ENCODE results near the gene RNF224.

The RNF224 gene

GRCh38 chr9:137202966-137203365, 24.3 kb upstream of the RNF224 start:
- TF ChIP-seq EZH2 (IDR thresholded peaks at IDR 0.05) (no peak), POLR2AphosphoS5 (IDR thresholded peaks at IDR 0.05; ENCODE audit: borderline replicate concordance, low read depth, low read length) (no peak), FOXP2 (optimal IDR thresholded peaks at IDR 0.05; ENCODE audit: control extremely low read depth, extremely low read length, insufficient read depth) (no peak)
- no peak overlapping the region for H3K9ac ChIP-seq (ENCODE audit: insufficient read length)
- no peak overlapping the region for H3K27ac ChIP-seq

DNA sequence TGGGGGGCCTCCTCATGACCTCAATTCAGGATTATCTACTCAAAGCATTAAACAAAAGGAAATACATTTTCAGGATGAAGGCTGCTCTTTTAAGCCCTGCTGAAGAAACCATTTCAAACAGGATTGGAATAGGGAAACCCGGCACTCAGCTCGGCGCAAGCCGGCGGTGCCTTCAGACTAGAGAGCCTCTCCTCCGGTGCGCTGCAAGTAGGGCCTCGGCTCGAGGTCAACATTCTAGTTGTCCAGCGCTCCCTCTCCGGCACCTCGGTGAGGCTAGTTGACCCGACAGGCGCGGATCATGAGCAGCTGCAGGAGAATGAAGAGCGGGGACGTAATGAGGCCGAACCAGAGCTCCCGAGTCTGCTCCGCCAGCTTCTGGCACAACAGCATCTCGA, 22.6 kb upstream of the RNF224 start:
- no peak for DNase-seq (ENCODE audit: low read depth, low spot score)
- Histone ChIP-seq H3K27ac (no peak overlapping the region), H3K36me3 (ENCODE audit: insufficient read depth, low read length) (no peaks in the 10 kb centered on the region), H3K4me3 (peak overlapping the region; percentile 92), H3K9ac (ENCODE audit: insufficient read length) (peak overlapping the region; percentile 90), H3K9me3 (ENCODE audit: low read depth, low read length) (no peaks in the 10 kb centered on the region)
- TF ChIP-seq POLR2AphosphoS5 (IDR thresholded peaks at IDR 0.05; ENCODE audit: borderline replicate concordance, low read depth, low read length) (no peak), FOXP2 (optimal IDR thresholded peaks at IDR 0.05; ENCODE audit: control extremely low read depth, extremely low read length, insufficient read depth) (no peak), EZH2 (IDR thresholded peaks at IDR 0.05) (no peak)

More at GRCh38 chr9:137202966-137203365, 24.3 kb upstream of the RNF224 start:
- H3K9me3 ChIP-seq (ENCODE audit: low read depth, low read length) = no peaks in the 10 kb centered on the region
- no peak for DNase-seq (ENCODE audit: low read depth, low spot score)
- H3K36me3 ChIP-seq (ENCODE audit: insufficient read depth, low read length) = no peaks in the 10 kb centered on the region
- H3K4me3 ChIP-seq = no peak overlapping the region

DNA sequence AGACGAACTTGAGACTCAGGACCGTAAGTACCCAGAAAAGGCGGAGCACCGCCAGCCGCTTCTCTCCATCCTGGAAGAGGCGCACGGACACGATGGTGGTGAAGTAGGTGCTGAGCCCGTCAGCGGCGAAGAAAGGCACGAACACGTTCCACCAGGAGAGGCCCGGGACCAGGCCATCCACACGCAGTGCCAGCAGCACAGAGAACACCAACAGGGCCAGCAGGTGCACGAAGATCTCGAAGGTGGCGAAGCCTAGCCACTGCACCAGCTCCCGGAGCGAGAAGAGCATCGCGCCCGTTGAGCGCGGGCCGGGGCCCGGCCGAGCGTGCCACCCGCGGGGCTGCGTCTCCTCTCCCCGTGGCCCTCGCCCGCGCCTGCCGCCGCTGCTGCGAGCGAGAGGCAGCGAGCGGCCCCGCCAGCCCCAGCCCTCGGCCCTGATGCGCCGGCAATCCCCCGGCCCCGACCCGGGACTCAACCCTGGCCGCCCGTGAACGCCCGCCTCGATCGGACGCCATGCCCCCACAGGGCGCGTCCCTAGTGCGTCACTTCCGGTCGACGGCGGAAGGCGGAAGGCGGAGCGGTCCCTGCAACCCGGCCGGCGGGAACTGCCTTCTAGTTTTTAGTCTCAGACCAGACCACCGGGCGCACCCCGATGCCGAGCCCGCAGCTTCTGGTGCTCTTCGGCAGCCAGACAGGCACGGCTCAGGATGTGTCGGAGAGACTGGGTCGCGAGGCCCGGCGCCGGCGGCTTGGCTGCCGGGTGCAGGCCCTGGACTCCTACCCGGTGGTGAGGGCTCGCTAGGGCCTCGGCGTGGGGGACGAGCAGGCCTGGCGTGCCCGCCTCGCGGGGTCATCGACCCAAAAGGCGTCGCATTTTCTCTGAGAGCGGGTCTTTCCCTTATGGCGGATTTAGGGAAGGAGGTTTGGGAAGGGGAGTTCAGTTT, 21.9 kb upstream of the RNF224 start, which contains the start of the genes NDOR1 and TMEM203:
Gene NDOR1 (plus strand): TSS at position 575 of the 944 bp plus-strand sequence. CDS start 78 bp downstream, at position 653.
Gene TMEM203 (minus strand): TSS at position 523 of the 944 bp plus-strand sequence. CDS start 234 bp downstream, at position 289.
- TF ChIP-seq EZH2 (IDR thresholded peaks at IDR 0.05) = no peak
- peak; percentile 91 for TF ChIP-seq POLR2AphosphoS5 (IDR thresholded peaks at IDR 0.05; ENCODE audit: borderline replicate concordance, low read depth, low read length)
- Histone ChIP-seq H3K27ac (peak within 1 kb of the TSS; percentile 70; the same call in 1 of the 2 replicates), H3K36me3 (ENCODE audit: insufficient read depth, low read length) (no peaks in the 10 kb centered on the region), H3K9me3 (ENCODE audit: low read depth, low read length) (no peaks in the 10 kb centered on the region), H3K4me3 (peak within 1 kb of the TSS; percentile 92), H3K9ac (ENCODE audit: insufficient read length) (peak within 1 kb of the TSS; percentile 90)
- DNase-seq (ENCODE audit: low read depth, low spot score) = no peak

DNA sequence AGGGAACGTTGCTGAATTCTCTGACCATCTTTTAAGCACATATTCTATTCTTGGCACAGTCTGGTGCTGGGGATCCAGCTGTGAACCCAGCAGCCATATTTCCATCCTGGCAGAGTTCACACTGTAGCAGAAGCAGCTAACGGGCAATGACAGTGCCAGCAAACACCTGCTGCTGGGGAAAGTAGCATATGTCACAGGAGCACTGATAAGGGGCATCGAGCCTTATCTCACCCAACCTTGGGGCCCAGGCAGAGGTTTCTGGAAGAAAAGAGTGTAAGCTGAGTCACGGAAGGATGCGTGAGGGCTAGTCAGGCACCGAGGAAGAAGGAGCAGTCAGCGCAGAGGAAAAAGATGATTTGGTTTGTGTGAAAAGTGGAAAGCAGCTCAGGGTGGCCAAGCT, 20.7 kb upstream of the RNF224 start:
- peak overlapping the region; percentile 90 for H3K9ac ChIP-seq (ENCODE audit: insufficient read length)
- TF ChIP-seq EZH2 (IDR thresholded peaks at IDR 0.05) (no peak), FOXP2 (optimal IDR thresholded peaks at IDR 0.05; ENCODE audit: control extremely low read depth, extremely low read length, insufficient read depth) (no peak), POLR2AphosphoS5 (IDR thresholded peaks at IDR 0.05; ENCODE audit: borderline replicate concordance, low read depth, low read length) (no peak)
- no peak overlapping the region for H3K27ac ChIP-seq
- no peaks in the 10 kb centered on the region for H3K36me3 ChIP-seq (ENCODE audit: insufficient read depth, low read length)
- H3K9me3 ChIP-seq (ENCODE audit: low read depth, low read length) = no peaks in the 10 kb centered on the region
- H3K4me3 ChIP-seq = peak overlapping the region; percentile 92
- DNase-seq (ENCODE audit: low read depth, low spot score) = no peak

DNA sequence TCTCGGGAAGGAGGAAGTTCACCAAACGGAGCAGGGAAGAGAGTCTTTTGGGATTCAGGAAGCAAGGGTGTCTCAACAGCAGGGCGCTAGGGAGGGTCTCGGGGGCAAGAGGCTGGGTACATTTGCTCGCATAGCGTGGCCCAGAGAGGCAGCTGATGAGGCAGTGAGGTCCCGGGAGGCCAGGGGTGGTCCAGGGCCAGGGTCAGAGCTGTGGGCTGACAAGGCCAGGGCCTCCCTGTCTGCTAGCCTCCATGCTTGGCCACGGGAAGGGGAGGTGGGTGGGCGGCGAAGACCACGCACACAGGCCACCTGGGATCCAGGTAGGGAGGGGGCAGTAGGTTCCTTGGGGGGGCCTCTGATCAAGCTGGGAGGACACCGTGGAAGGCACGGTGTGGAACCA, 15.8 kb upstream of the RNF224 start:
- DNase-seq (ENCODE audit: low read depth, low spot score) = no peak
- no peaks in the 10 kb centered on the region for H3K36me3 ChIP-seq (ENCODE audit: insufficient read depth, low read length)

DNA sequence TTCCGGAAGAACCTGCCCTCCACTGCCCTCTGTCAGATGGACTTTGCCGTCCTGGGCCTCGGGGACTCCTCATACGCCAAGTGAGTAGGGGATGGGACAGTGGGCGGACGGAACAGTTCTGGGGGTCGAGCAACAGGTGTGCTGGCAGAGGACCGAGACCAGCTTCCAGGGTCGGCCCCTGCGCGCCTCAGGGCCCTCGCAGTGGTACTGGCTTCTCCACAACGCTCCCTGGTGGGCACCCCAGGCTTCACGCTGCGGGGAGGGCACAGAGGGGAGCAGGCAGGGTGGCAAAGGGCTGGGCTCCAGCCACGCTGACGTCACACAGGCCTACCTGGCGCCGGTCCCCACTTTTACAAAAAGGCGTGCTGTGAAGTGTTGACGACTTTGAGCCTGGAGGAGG, 14.8 kb upstream of the RNF224 start:
- H3K9me3 ChIP-seq (ENCODE audit: low read depth, low read length) = no peaks in the 10 kb centered on the region
- H3K27ac ChIP-seq = no peak overlapping the region
- DNase-seq (ENCODE audit: low read depth, low spot score) = no peak
- no peak overlapping the region for H3K4me3 ChIP-seq
- no peak overlapping the region for H3K9ac ChIP-seq (ENCODE audit: insufficient read length)
- no peaks in the 10 kb centered on the region for H3K36me3 ChIP-seq (ENCODE audit: insufficient read depth, low read length)
- TF ChIP-seq POLR2AphosphoS5 (IDR thresholded peaks at IDR 0.05; ENCODE audit: borderline replicate concordance, low read depth, low read length) = 0 out of 2 replicates have a peak, but pooled peaks have one; percentile 5
- TF ChIP-seq FOXP2 (optimal IDR thresholded peaks at IDR 0.05; ENCODE audit: control extremely low read depth, extremely low read length, insufficient read depth) = no peak

More for the DNA sequence above, 15.8 kb upstream of the RNF224 start:
- H3K9ac ChIP-seq (ENCODE audit: insufficient read length) = no peak overlapping the region
- H3K9me3 ChIP-seq (ENCODE audit: low read depth, low read length) = no peaks in the 10 kb centered on the region
- no peak overlapping the region for H3K4me3 ChIP-seq
- no peak overlapping the region for H3K27ac ChIP-seq
- TF ChIP-seq POLR2AphosphoS5 (IDR thresholded peaks at IDR 0.05; ENCODE audit: borderline replicate concordance, low read depth, low read length) (0 out of 2 replicates have a peak, but pooled peaks have one; percentile 9), EZH2 (IDR thresholded peaks at IDR 0.05) (no peak)

DNA sequence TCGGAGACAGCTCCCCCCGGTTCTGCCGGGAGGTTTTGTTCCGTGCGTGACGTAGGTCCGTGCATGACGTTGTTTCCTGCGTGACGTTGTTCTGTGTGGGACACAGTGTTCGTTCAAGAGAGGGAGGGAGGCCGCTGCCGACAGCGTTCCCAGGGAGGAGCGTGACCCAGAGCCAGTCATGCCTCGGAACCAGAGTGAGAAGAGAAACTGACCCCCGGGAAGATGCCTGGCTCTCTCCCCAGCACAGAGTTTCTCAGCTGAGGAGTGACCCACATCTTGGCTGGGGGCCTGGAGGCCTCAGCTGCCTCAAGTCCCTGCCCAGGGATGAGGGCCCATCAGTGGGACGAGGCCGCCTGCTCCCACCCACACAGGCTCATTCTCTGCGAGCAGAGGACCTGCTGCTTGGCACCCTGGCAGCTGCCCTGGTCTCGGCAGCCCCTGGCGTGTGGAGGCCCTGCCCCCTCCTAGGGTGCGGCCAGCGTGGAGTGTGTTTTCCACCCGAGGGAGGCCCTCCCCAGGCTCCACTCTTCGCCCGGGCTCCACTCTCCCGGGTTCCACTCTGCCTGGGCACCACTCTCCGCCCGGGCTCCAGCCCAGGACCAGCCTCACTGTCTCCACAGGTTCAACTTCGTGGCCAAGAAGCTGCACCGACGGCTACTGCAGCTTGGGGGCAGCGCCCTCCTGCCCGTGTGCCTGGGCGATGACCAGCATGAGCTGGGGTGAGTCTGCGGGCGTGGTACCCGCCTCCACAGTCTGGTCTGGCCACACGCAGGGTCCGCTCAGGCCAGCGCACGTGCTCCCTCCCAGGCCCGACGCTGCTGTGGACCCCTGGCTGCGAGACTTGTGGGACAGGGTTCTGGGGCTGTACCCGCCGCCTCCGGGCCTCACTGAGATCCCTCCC, 13.9 kb upstream of the RNF224 start:
- Histone ChIP-seq H3K9me3 (ENCODE audit: low read depth, low read length) (no peaks in the 10 kb centered on the region), H3K4me3 (no peak overlapping the region), H3K27ac (no peak overlapping the region), H3K36me3 (ENCODE audit: insufficient read depth, low read length) (no peaks in the 10 kb centered on the region), H3K9ac (ENCODE audit: insufficient read length) (no peak overlapping the region)
- no peak for TF ChIP-seq EZH2 (IDR thresholded peaks at IDR 0.05)
- no peak for TF ChIP-seq POLR2AphosphoS5 (IDR thresholded peaks at IDR 0.05; ENCODE audit: borderline replicate concordance, low read depth, low read length)
- TF ChIP-seq FOXP2 (optimal IDR thresholded peaks at IDR 0.05; ENCODE audit: control extremely low read depth, extremely low read length, insufficient read depth) = no peak
- no peak for DNase-seq (ENCODE audit: low read depth, low spot score)

DNA sequence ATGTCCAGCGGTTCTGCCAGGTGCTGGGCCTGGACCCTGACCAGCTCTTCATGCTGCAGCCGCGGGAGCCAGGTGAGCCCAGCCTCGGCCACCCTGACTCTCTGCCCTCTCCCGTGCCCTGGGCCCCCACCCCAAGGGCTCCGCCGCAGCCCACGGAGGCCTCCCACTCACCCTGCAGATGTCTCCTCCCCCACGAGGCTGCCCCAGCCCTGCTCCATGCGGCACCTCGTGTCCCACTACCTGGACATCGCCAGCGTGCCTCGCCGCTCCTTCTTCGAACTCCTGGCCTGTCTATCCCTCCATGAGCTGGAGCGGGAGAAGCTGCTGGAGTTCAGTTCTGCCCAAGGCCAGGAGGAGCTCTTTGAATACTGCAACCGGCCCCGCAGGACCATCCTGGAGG, 12.7 kb upstream of the RNF224 start:
- no peak for TF ChIP-seq POLR2AphosphoS5 (IDR thresholded peaks at IDR 0.05; ENCODE audit: borderline replicate concordance, low read depth, low read length)
- Histone ChIP-seq H3K9ac (ENCODE audit: insufficient read length) (no peak overlapping the region), H3K36me3 (ENCODE audit: insufficient read depth, low read length) (no peaks in the 10 kb centered on the region)

More for the DNA sequence above, 12.7 kb upstream of the RNF224 start:
- Histone ChIP-seq H3K9me3 (ENCODE audit: low read depth, low read length) (no peaks in the 10 kb centered on the region), H3K27ac (no peak overlapping the region), H3K4me3 (no peak overlapping the region)
- DNase-seq (ENCODE audit: low read depth, low spot score) = no peak

All from SK-N-MC (cell line).